HTERT RPE-1 (cell line): Measurements from ENCODE around the gene MAPK8.

Source experiments
- in situ Hi-C: fragments of 300-500 bp; cut with MboI; formaldehyde crosslinking; loops from 4 replicates; pipeline ENCODE4 v1.14.3; 2020; ENCODE audit warnings: low sequenced_read_pairs

MAPK8 gene

GRCh38 chr10:48447356-48448215, 141.1 kb downstream of the MAPK8 start:
- in situ Hi-C loops: no loop called here

- in situ Hi-C loops: no loop called here
Measured at GRCh38 chr10:48448796-48449195, 142.3 kb downstream of the MAPK8 start.

- in situ Hi-C loops: no loop called here
Measured at GRCh38 chr10:48449501-48450232, 143.2 kb downstream of the MAPK8 start.

GRCh38 chr10:48450233-48450740, 143.8 kb downstream of the MAPK8 start:
- in situ Hi-C loops: no loop called here

- in situ Hi-C loops: no loop called here
Measured at GRCh38 chr10:48450741-48451466, 144.4 kb downstream of the MAPK8 start.

- in situ Hi-C loops: no loop called here
Measured at GRCh38 chr10:48451969-48452878, 145.7 kb downstream of the MAPK8 start.

GRCh38 chr10:48452879-48453412, 146.5 kb downstream of the MAPK8 start:
- in situ Hi-C loops: no loop called here

GRCh38 chr10:48453451-48454301, 147.2 kb downstream of the MAPK8 start:
- in situ Hi-C loops: no loop called here

GRCh38 chr10:48454302-48455054, 148.0 kb downstream of the MAPK8 start:
- in situ Hi-C loops: no loop called here

- in situ Hi-C loops: no loop called here
Measured at GRCh38 chr10:48455055-48455391, 148.5 kb downstream of the MAPK8 start.

GRCh38 chr10:48455392-48456151, 149.1 kb downstream of the MAPK8 start:
- in situ Hi-C loops: no loop called here

- in situ Hi-C loops: no loop called here
Measured at GRCh38 chr10:48456361-48456804, 149.9 kb downstream of the MAPK8 start.

- in situ Hi-C loops: no loop called here
Measured at GRCh38 chr10:48456808-48457761, 150.6 kb downstream of the MAPK8 start.

- in situ Hi-C loops: no loop called here
Measured at GRCh38 chr10:48457949-48458661, 151.6 kb downstream of the MAPK8 start.

GRCh38 chr10:48458662-48459048, 152.2 kb downstream of the MAPK8 start:
- in situ Hi-C loops: no loop called here
